ENCODE data around the gene RNLS. TPM values are rescaled to one million over a fixed set of nuclear protein-coding genes. Genes with fewer than 3 reads are reported as not detected.

Gene RNLS
- total RNA-seq, 4 donors from 2014 or later = 8.7 to 19.7 (median 12.9) TPM

DNA sequence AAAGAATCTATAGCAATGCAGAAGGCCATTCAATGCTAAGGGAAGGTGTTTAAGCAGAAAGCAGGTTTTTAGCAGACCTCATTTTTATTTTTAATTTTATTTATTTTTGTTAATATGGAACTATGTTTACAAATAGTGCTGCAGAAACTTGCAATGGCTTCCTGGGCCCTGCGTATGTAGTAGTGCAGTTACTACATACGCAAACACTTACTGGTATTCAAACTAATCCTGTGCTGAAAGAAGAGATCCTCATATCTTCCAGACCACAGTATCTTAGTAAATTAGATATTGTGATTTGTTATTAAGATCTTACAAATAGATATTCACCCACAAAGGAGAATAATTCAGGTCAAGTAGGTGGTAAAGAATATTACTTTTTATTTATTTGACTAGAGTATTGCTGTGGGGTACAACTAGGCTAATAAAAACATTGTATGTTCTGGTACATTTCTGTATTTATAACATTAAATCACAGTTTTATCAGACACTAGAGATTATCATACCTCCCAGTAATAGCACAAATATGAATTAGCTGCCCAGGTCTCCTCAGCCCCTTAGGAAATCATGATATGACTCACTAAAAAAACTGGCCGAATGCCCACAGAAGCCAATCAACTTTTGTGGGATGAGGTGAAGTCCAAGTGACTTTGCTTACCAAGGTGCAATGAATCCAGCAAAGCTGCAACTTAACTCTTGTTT is 57.6 kb downstream of the RNLS start:
- Histone ChIP-seq H3K9me3 (no peaks in the 10 kb centered on the region), H3K4me3 (no peak overlapping the region), H3K27ac (no peak overlapping the region), H3K27me3 (no peaks in the 10 kb centered on the region), H3K36me3 (no peaks in the 10 kb centered on the region), H3K4me1 (peaks cover 0 to 5% of the 10 kb centered on the region in 2 donors)
- TF ChIP-seq POLR2A (IDR thresholded peaks at IDR 0.05) = no peak
- TF ChIP-seq, protein P1, sequence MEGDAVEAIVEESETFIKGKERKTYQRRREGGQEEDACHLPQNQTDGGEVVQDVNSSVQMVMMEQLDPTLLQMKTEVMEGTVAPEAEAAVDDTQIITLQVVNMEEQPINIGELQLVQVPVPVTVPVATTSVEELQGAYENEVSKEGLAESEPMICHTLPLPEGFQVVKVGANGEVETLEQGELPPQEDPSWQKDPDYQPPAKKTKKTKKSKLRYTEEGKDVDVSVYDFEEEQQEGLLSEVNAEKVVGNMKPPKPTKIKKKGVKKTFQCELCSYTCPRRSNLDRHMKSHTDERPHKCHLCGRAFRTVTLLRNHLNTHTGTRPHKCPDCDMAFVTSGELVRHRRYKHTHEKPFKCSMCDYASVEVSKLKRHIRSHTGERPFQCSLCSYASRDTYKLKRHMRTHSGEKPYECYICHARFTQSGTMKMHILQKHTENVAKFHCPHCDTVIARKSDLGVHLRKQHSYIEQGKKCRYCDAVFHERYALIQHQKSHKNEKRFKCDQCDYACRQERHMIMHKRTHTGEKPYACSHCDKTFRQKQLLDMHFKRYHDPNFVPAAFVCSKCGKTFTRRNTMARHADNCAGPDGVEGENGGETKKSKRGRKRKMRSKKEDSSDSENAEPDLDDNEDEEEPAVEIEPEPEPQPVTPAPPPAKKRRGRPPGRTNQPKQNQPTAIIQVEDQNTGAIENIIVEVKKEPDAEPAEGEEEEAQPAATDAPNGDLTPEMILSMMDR (IDR thresholded peaks at IDR 0.05) = no peak
- DNase-seq = no peak
- intact Hi-C loops (cut with DNase I; ENCODE audit: low total_unique reads) = no loop called here

DNA sequence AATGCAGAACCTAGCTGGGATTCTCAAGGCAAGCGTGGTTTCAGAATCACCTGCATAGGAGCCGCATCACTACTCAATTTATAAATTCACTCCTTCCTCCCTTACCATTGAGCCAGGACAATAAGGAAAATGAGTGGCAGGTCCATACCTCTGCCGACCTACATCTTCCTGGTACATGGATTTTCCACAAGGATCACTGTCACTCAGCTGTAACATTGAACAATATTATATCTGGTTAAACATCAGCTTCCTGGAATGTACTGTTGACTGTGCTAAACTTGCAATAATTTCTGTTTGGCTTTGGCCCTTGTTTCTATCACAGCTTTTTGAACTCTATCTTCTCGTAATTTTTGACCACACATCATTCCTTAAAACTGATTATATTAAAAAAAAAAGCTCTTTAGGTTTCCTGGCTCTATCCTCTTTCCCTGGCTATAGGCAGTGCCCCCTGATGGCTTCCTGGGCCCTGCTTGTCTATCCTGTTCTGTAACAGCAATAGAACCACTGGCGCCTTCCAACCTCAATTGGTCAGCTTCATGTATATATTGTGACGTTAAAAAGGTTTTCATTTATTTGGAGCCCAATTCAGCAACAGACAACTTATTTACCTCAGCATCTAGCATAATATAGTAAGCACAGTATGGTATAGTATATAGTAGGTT is 59.2 kb downstream of the RNLS start:
- Histone ChIP-seq H3K27ac (no peak overlapping the region), H3K4me1 (peaks cover 0 to 5% of the 10 kb centered on the region in 2 donors), H3K36me3 (no peaks in the 10 kb centered on the region), H3K4me3 (no peak overlapping the region), H3K9me3 (no peaks in the 10 kb centered on the region), H3K27me3 (no peaks in the 10 kb centered on the region)
- TF ChIP-seq, protein P1 (IDR thresholded peaks at IDR 0.05) = no peak
- TF ChIP-seq POLR2A (IDR thresholded peaks at IDR 0.05) = no peak
- DNase-seq = no peak
- intact Hi-C loops (cut with DNase I; ENCODE audit: low total_unique reads) = no loop called here

DNA sequence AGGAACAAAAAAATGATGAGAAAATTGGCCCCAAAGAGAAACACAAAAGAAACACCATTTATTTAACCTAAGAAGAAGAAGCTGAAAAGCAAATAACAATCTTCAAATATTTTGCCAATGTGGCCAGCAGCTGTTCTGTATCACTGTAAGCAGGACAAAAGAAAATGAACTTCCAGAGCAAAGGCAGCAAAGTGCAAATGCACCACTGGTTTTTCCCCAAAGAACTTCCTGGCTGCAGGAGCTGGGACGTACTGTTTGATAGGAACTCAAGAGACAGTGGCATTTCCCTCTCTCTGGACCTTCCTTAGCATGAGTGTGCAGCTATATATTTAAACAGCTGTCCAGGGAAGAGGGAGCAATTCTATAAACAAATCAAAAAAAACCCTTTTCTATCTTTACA is 60.4 kb downstream of the RNLS start:
- intact Hi-C loops (cut with DNase I; ENCODE audit: low total_unique reads) = no loop called here
- DNase-seq = no peak
- peak overlapping the region; percentile 13 to 23 for H3K27ac ChIP-seq
- no peaks in the 10 kb centered on the region for H3K36me3 ChIP-seq
- TF ChIP-seq, protein P1 (IDR thresholded peaks at IDR 0.05) = no peak
- no peak for TF ChIP-seq POLR2A (IDR thresholded peaks at IDR 0.05)
- no peaks in the 10 kb centered on the region for H3K9me3 ChIP-seq
- H3K4me1 ChIP-seq = peaks cover 0 to 5% of the 10 kb centered on the region in 2 donors
- H3K27me3 ChIP-seq = no peaks in the 10 kb centered on the region
- H3K4me3 ChIP-seq = no peak overlapping the region

DNA sequence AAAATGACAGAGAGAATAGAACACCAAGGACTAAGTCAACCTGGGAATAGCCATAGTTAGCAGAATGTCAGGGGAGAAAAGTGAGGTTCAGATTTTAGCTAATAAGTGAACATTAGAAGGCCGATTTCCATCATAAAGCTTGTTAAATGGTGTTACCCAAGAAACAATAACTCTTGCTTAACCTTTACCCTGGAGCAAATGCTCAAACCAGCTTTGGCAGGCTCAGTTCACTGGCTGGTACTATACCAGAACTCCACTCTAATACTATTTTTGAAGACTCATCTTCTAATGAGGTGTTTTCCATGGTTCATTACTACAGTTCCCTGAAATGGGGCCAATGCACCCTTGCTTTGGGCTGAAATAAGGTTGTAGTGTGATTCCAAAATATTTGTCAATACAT is 61.3 kb downstream of the RNLS start:
- DNase-seq = no peak
- Histone ChIP-seq H3K4me3 (no peak overlapping the region), H3K27ac (peak overlapping the region in 1 of 2 donors; percentile 35), H3K9me3 (no peaks in the 10 kb centered on the region), H3K27me3 (no peaks in the 10 kb centered on the region), H3K36me3 (no peaks in the 10 kb centered on the region), H3K4me1 (peaks cover 0 to 5% of the 10 kb centered on the region in 2 donors)
- intact Hi-C loops (cut with DNase I; ENCODE audit: low total_unique reads) = no loop called here
- no peak for TF ChIP-seq POLR2A (IDR thresholded peaks at IDR 0.05)
- TF ChIP-seq, protein P1 (IDR thresholded peaks at IDR 0.05) = no peak

DNA sequence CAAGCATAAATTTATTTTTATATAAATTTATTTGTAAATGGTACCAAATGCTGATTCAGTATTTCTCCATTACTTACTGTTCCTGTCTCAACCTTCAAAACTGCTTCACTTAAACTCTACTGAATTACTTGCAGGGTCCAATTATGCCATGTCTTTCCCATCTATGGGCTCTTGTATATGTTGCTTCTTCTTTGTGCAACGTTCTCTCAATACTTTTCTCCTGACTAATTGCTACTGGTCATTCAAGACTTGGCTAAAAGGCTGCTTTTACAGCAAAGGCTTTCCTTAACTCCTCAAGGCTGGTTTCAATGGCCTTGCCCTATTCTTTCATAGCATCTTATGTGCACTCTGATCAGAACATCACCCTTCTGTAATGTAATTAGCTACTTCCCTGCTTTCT is 67.9 kb downstream of the RNLS start:
- Histone ChIP-seq H3K4me1 (no peaks in the 10 kb centered on the region), H3K9me3 (no peaks in the 10 kb centered on the region), H3K36me3 (no peaks in the 10 kb centered on the region), H3K27me3 (no peaks in the 10 kb centered on the region), H3K27ac (no peak overlapping the region), H3K4me3 (no peak overlapping the region)
- no peak for DNase-seq
- TF ChIP-seq, protein P1 (IDR thresholded peaks at IDR 0.05) = no peak
- no peak for TF ChIP-seq POLR2A (IDR thresholded peaks at IDR 0.05)
- intact Hi-C loops (cut with DNase I; ENCODE audit: low total_unique reads) = no loop called here
